GM18505 (cell line): ENCODE measurements around the gene UQCC2.

Source experiments
- ATAC-seq: cut with Tn5 transposase; IDR thresholded peaks from one replicate; pipeline ENCODE4 v1.9.1; 2021; ENCODE audit not compliant: unreplicated experiment
- POLR2A ChIP-seq: IDR thresholded peaks from 4 replicates; pipeline ENCODE4 v1.6.1; 2011; ENCODE audit warnings: borderline replicate concordance; ENCODE audit not compliant: insufficient read depth, insufficient read length; ENCODE audit errors: extremely low read depth

Gene UQCC2

DNA sequence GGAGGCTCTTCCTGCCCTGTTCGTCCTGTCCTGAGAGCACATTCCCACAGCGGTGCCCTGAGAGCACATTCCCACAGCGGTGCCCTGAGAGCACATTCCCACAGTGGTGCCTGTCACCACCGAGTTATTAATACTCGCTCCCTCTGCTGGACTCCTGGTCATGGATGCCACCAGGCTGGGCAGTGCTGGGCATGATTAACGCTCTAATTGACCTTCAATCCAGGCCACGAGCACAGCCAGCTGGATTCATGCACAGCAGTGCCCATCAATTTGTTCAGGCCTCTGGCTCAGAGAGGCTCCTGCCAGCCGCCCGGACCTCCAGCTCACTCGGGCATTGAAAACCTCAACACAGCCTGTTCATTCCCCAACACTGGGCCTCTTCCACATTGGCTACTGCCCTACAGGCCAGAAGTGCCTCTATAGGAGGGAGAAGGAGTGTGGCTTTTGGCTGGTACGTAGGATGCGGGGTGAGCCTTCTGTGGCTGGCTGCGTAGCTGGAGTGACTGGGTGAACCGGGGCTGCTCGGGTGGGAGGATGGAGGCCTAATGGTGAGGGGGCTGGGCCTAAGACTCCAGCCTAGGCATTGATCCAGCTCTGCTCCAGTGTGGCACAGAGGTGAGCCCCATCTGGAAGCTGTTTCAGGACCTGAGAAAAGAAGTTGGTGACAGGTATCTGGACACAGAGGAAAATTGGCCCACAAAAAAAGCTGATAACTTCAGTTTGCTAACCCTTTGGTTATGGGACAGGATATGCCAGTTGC is 25.9 kb upstream of the UQCC2 start:
- TF ChIP-seq POLR2A = no peak
- ATAC-seq = no peak

GRCh38 chr6:33735216-33735615 is 23.7 kb upstream of the UQCC2 start:
- ATAC-seq = no peak
- TF ChIP-seq POLR2A = no peak

GRCh38 chr6:33733709-33734007 is 22.2 kb upstream of the UQCC2 start:
- no peak for TF ChIP-seq POLR2A
- no peak for ATAC-seq

DNA sequence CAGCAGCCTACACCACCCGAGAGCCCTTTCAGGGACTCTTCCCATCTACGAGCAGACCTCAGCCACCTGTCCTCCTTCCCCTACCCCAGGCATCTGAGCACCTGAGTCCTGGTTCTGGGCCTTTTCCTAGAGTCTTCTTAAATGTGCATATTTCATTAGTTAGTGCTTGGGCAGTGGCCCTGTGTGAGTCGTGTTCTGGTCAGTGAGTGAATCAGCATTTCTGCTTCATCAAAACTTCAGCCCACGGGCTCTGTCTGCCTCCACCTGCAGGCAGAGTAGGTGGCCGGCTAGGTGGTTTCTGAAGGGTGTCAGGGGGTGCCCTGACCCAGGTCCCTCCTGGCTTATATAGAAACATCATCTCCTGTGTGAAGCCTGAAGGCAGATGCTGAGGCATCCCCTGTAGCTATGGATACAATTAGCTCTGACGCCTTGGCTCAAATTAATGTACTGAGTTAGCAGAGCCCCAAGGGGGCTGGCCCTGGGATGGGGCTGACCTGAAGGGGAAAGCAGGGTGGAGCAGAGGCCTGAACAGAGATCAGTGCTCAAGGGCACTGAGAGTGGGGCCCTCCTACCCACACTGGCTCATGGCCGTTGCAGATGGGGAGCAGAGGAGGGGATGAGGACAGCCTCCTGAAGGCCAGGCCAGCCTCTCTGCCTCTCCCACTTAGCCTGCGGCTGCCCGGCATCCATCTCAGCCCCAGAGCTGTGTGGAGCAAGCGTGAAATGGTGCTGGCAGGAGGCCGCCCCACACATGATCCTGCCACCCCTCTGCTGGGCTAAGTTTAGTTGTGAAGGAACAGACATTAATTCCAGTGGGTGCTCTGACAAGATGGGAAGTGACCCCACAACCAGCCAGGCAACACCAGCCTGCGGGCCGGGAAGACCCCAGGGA is 21.6 kb upstream of the UQCC2 start:
- no peak for ATAC-seq
- TF ChIP-seq POLR2A = no peak

DNA sequence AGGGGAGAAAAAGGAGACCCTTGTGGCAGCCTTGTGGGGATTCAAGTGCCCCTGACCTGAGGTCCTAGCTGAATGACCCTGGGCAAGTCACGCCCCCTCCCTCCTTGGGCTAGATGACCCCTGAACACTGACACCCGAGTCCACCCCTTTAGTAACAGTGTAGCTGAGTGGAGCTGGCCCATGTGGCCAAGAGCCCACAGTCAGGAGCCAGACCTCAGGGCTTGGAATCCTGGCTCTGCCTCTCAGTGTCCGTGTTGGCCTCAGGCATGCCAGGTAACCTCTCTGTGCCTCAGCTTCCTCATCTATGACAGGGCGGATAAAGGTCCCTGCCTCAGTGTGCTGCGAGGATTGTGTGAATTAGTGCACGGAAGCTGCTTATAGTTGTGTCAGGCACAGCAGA is 20.9 kb upstream of the UQCC2 start:
- no peak for TF ChIP-seq POLR2A
- ATAC-seq = no peak

- no peak for ATAC-seq
- TF ChIP-seq POLR2A = no peak
Observed at GRCh38 chr6:33731751-33732282, 20.3 kb upstream of the UQCC2 start.

- no peak for ATAC-seq
- no peak for TF ChIP-seq POLR2A
Observed at GRCh38 chr6:33731035-33731434, 19.5 kb upstream of the UQCC2 start.

DNA sequence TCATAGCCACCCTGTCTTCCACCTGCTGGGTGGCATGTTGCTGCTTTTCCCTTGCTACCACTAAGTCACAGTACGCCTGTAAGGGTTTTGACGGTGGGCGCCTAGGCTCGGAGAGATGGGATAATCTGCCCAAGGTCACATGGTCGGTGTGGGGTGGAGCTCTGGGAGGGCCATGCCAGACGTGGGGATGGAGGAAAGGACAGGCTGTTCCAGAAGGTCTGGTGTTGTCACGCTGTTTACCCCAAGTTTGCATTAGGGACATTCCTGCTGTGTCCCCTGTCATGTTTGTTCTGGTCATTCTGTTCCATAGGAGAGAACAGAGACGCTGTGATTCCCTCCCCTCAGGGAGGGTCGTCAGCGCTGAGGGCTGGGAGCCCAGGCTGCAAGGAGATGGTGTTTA is 19.1 kb upstream of the UQCC2 start:
- TF ChIP-seq POLR2A = no peak
- ATAC-seq = no peak

GRCh38 chr6:33729059-33729458 is 17.6 kb upstream of the UQCC2 start:
- no peak for TF ChIP-seq POLR2A
- ATAC-seq = no peak

GRCh38 chr6:33728438-33728837 is 16.9 kb upstream of the UQCC2 start:
- ATAC-seq = no peak
- TF ChIP-seq POLR2A = no peak

GRCh38 chr6:33727932-33728331 is 16.4 kb upstream of the UQCC2 start:
- TF ChIP-seq POLR2A = no peak
- no peak for ATAC-seq

DNA sequence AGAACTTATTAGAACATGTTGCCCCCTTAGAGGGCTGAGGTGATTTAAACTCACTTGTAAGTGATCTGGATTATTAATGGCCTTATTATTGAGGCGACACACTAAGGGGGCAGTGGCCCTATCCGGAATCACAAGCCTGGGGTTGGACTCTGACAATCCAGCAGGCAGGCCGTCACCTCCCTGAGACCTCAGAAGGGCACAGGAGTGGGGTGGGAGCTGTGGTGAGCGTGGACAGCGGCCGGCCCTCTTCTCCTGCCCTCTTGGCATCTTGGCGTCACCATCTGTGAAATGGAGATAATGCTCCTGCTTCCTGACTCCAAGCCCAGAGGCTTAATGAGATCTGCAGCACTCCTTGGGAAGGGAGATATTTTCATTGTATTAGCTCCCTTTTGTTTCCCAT is 15.6 kb upstream of the UQCC2 start:
- ATAC-seq = no peak

DNA sequence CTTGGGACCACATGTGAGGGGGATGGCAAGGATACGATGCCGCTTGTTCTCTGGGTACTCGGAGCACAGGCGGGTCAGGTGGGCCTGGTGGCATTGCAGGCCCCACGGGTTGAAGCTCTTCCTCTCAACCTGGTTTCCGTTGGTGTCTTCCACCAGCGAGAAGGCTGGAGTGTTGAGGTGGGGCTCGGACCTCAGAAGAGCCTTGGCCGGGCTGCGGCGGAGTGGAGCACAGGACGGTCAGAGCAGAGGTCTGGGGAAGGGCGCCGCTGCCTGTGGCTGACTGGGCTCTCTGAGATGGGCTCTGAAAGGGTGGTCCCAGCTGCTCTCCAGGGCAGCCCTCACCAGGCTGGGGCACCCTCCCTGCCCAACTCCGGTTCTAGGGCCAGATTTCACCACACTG is 15.2 kb upstream of the UQCC2 start:
- no peak for ATAC-seq
- TF ChIP-seq POLR2A = no peak

More for the DNA sequence above, 15.6 kb upstream of the UQCC2 start:
- no peak for TF ChIP-seq POLR2A
